ENCODE measurements around the gene MAP4K4.
A peak's percentile ranks its signal among the peaks of the same experiment; 100 is the strongest.

The MAP4K4 gene

DNA sequence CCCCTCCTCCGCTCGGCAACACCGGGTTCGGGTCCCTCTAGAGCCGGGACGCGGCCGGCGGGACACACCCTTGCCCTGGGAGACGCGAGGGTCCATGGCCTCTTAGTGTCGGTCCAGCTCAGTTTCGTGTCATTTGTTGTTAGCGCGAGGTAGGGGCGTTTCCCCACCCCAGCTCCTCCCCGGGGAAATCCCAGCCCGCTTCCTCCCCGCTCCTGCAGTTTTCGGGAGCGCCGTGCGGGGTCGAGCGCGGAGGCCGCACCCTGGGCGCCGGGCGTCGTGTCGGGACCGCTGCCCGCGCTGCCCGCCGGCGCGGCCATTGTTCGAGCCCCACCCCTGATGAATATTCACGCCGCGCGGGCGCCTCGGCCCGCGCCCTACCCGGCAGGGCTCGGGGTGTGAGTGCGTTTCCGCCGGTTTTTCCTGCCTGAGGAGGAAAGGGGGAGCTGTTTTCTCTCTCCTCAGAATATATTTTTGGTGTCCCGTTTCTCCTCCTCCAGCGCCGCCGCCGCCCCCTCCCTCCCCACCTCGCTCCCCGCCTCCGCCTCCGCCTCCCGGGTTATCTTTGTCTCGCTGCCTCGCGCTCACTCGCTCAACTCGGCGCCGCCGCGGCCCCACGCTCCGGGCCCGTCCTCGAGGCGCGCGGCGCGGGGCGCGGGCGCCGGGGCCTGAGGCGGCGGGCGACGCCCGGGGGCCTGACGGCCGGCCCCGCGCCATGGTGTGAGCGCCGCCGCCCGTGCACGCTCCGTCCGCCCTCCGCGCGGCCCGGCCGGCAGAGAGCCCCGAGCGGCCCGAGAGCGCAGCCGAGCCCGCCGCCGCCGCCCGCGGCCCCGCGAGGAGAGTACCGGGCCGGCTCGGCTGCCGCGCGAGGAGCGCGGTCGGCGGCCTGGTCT lies at the start of gene MAP4K4:
TSS of gene MAP4K4 (plus strand) at position 584 of the 890 bp plus-strand sequence. CDS start 374 bp downstream, outside the sequence.
- DNase-seq: peak; percentile 80

DNA sequence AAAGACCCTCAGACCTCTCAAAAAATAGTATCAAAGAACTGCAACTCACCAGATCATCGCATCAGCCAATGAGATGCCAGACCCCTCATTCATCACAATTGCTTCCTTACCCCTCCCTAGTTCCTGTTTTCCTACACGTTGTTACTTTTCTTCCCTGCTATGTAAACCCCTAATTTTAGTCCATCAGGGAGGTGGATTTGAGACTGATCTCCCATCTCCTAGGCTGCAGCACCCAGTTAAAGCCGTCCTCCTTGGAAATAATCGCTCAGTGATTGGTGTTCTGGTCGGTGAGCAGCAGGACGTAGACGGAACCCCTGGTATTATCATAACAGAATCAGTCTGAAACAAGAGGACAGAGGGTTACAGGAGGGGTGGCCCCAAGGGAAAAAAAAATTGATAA lies 44.0 kb upstream of the MAP4K4 start:
- no peak for DNase-seq

- DNase-seq: no peak
Measured at GRCh38 chr2:101655702-101656422, 41.6 kb upstream of the MAP4K4 start.

DNA sequence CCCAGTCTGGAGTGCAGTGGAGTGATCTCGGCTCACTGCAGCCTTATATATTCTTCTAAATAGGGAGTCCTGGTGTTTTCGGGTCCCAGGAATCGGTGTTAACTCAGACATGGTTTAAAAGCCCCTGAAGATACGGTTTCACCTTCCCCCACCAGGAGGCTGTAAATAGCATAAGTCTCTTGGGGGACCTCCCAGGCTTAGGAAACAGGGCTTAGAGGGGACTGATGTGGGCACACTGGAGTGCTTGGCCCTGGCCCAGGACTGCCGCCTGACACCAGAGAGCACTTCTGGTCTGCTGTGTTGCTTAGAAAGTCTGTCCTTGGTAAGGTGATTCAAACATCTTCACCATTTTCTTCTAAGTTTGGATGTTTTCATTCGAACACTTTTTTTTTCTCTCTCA lies 39.7 kb upstream of the MAP4K4 start:
- DNase-seq: no peak

GRCh38 chr2:101658387-101658786 lies 39.1 kb upstream of the MAP4K4 start:
- no peak for DNase-seq

- DNase-seq: no peak
Measured at GRCh38 chr2:101665312-101665711, 32.2 kb upstream of the MAP4K4 start.

GRCh38 chr2:101667823-101668222 lies 29.7 kb upstream of the MAP4K4 start:
- no peak for DNase-seq

DNA sequence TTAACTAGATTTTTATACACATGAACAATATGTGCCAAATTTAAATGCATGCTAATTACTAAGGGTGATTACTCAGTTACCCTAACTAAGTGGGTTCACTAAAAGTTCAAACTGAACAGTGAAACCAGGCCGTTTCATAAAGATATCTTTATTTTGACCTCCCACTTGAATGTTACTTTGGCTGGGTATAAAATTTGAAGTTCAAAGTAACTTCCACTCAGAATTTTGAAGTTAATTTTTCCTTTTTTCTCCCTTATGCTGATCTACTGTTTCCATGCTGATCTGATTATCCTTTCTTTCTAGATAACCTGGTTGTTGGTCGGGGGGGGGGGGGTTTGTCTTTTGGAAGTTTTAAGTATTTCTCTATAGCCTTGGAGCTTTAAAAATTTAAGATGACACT lies 25.5 kb upstream of the MAP4K4 start:
- no peak for DNase-seq

- no peak for DNase-seq
Measured at GRCh38 chr2:101673920-101674319, 23.6 kb upstream of the MAP4K4 start.

DNA sequence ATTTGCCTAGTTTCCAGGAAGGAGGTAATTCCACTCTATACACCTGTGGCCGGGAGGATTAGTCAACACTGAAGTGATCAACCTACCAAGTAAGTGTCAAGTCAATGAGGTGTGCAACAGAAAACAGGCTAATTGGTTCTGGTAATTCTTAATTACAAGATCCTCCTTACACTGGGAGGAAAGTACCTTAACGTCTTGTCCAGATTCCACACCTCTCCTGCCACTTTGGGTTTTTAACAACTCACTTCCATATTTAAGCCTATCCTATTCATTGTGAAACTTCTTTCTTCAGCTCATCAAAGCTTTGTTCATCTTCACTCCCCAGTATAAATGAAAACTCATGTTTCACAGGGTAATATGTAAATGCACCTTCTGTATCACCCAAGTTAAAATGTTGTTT lies 22.0 kb upstream of the MAP4K4 start:
- DNase-seq: no peak

GRCh38 chr2:101676674-101677073 lies 20.8 kb upstream of the MAP4K4 start:
- no peak for DNase-seq

GRCh38 chr2:101677658-101678057 lies 19.8 kb upstream of the MAP4K4 start:
- no peak for DNase-seq

GRCh38 chr2:101678379-101678778 lies 19.1 kb upstream of the MAP4K4 start:
- no peak for DNase-seq

- peak; percentile 21 for DNase-seq
Measured at GRCh38 chr2:101679037-101679726, 18.3 kb upstream of the MAP4K4 start.

- peak; percentile 16 for DNase-seq
Measured at GRCh38 chr2:101679801-101680487, 17.6 kb upstream of the MAP4K4 start.

- DNase-seq: no peak
Measured at GRCh38 chr2:101682311-101682710, 15.2 kb upstream of the MAP4K4 start.

DNA sequence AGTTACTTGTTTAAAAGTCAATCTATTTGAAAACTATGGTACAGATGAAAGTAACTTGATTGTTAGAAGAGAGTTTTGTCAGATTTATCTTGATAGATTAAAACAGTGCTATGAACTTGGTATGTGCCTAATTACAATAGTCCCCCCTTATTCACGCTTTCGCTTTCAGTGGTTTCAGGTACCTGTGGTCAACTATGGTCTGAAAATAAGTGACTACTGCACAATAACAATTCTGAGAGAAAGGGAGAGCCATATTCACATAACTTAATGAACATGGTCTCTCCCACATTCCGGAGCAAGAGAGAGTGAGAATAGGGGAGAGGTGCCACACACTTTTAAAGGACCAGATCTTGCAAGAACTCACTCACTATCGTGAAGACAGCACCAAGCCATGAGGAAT lies 13.2 kb upstream of the MAP4K4 start:
- no peak for DNase-seq

GRCh38 chr2:101688261-101688660 lies 9.2 kb upstream of the MAP4K4 start:
- no peak for DNase-seq

GRCh38 chr2:101689114-101689825 lies 8.2 kb upstream of the MAP4K4 start:
- DNase-seq: no peak

DNA sequence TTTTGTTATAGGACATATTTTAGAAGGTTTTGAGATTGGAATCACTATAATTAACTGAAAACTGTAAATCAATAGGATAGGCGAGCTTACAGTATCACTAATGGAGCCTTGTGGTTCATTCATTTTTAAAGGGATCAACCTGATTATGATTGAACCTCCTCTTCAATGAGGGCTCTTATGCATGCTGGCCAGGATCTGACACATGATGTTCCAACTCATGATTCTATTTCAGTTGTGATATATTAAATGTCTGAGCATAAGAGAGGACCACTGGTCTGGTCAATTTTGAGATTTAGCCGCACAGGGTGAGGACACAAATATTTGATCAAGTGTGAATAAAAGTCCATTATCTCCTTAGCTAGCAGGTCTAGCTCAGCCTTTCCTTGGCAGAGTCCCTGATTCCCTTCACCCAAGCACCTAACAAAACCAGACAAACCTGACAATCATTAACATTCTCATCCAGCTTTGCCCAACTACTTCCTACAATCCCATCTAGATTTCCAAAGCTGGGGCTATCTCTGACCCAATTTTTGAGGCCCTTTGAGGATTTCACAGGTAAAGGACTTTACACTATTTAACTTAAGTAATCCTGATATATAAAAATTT lies 6.9 kb upstream of the MAP4K4 start:
- DNase-seq: no peak

GRCh38 chr2:101692041-101692440 lies 5.5 kb upstream of the MAP4K4 start:
- DNase-seq: no peak

GRCh38 chr2:101692766-101693165 lies 4.7 kb upstream of the MAP4K4 start:
- DNase-seq: no peak
